GM12892 (cell line): ENCODE results near the gene LSG1.

Experiments used
- POLR2A ChIP-seq: IDR thresholded peaks from 2 replicates; pipeline ENCODE4 v1.6.1; 2011; ENCODE audit warnings: low read depth, low read length, control low read depth
- POLR2AphosphoS5 ChIP-seq: IDR thresholded peaks from 2 replicates; pipeline ENCODE4 v1.6.1; 2011; ENCODE audit warnings: low read depth, low read length, control low read depth
- TAF1 ChIP-seq: IDR thresholded peaks from 2 replicates; pipeline ENCODE4 v1.6.1; 2011; ENCODE audit warnings: low read depth, mild to moderate bottlenecking, control low read depth, low read length, borderline replicate concordance

DNA sequence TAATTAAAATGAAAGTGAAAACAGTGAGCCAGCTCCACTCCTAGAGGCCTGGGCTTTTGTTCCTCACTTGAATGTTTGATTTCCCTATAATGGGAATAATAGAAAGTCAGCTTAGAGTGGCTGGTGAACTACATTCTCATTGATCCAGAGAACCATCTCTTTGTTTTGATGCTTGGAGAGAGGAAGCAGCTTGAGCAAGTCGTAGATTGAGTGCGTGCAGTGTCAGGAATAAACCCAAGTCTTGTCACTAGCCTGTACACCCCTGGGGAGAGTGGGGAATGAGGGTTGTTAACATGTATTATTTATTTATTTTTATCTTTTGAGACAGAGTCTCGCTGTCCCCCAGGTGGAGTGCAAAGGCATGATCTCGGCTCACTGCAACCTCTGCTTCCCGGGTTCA, 885 bp upstream of the LSG1 start:
- TF ChIP-seq POLR2AphosphoS5, result no peak
- TF ChIP-seq TAF1, result no peak
- no peak for TF ChIP-seq POLR2A
